HepG2 (cell line): Measurements from ENCODE around the gene SHQ1. TPM values are rescaled to one million over a fixed set of nuclear protein-coding genes. Genes with fewer than 3 reads are reported as not detected.

ENCODE experiments used
- ARNTL ChIP-seq: sonication (generic); formaldehyde crosslinking; IDR thresholded peaks from 2 replicates; pipeline ENCODE4 v1.4.0; 2020; ENCODE audit warnings: mild to moderate bottlenecking, missing genetic modification reagents
- CBFB ChIP-seq: sonication (generic); formaldehyde crosslinking; IDR thresholded peaks from 2 replicates; pipeline ENCODE4 v1.4.0; 2020; ENCODE audit warnings: missing genetic modification reagents
- CHD4 ChIP-seq: fragments of 200-600 bp; sonication (generic); IDR thresholded peaks from 2 replicates; pipeline ENCODE4 v1.7.0; 2017; ENCODE audit warnings: mild to moderate bottlenecking, low read length, borderline replicate concordance
- MIER2 ChIP-seq: IDR thresholded peaks from 2 replicates; pipeline ENCODE4 v1.6.1; 2016; ENCODE audit warnings: missing biosample characterization, missing genetic modification reagents
- NFKB2 ChIP-seq: sonication (generic); formaldehyde crosslinking; IDR thresholded peaks from 2 replicates; pipeline ENCODE4 v1.4.0; 2020; ENCODE audit warnings: missing genetic modification reagents, borderline replicate concordance
- NR1H2 ChIP-seq: sonication (generic); formaldehyde crosslinking; IDR thresholded peaks from 2 replicates; pipeline ENCODE4 v1.8.1; 2022; ENCODE audit warnings: low read depth, missing genetic modification reagents, borderline replicate concordance
- ONECUT2 ChIP-seq: sonication (generic); formaldehyde crosslinking; IDR thresholded peaks from 2 replicates; pipeline ENCODE4 v1.4.0; 2020; ENCODE audit warnings: missing genetic modification reagents
- PBX2 ChIP-seq: IDR thresholded peaks from 2 replicates; pipeline ENCODE4 v1.6.1; 2016; ENCODE audit warnings: control low read depth
- POGZ ChIP-seq: sonication (generic); formaldehyde crosslinking; IDR thresholded peaks from 2 replicates; pipeline ENCODE4 v1.4.0; 2020; ENCODE audit warnings: mild to moderate bottlenecking, missing genetic modification reagents
- SIX1 ChIP-seq: sonication (generic); formaldehyde crosslinking; IDR thresholded peaks from 2 replicates; pipeline ENCODE4 v1.4.0; 2020; ENCODE audit warnings: missing genetic modification reagents, borderline replicate concordance
- SMAD3 ChIP-seq: sonication (generic); formaldehyde crosslinking; IDR thresholded peaks from 2 replicates; pipeline ENCODE4 v1.4.0; 2020; ENCODE audit warnings: missing genetic modification reagents
- YEATS4 ChIP-seq: sonication (generic); formaldehyde crosslinking; IDR thresholded peaks from 2 replicates; pipeline ENCODE4 v1.4.0; 2020; ENCODE audit warnings: missing genetic modification reagents, borderline replicate concordance
- YY1 ChIP-seq: IDR thresholded peaks from 2 replicates; pipeline ENCODE4 v1.6.1; 2011; ENCODE audit warnings: low read length, low read depth, moderate library complexity, mild to moderate bottlenecking; ENCODE audit not compliant: insufficient read depth, insufficient replicate concordance
- ZNF350 ChIP-seq: sonication (generic); formaldehyde crosslinking; IDR thresholded peaks from 2 replicates; pipeline ENCODE4 v1.4.0; 2020; ENCODE audit warnings: mild to moderate bottlenecking, low read depth, missing genetic modification reagents, borderline replicate concordance
- ZNF431 ChIP-seq: sonication (generic); formaldehyde crosslinking; IDR thresholded peaks from 2 replicates; pipeline ENCODE4 v1.9.0; 2022; ENCODE audit warnings: missing genetic modification reagents, low read depth, mild to moderate bottlenecking, borderline replicate concordance
- ZNF709 ChIP-seq: sonication (generic); formaldehyde crosslinking; IDR thresholded peaks from 2 replicates; pipeline ENCODE4 v1.5.0; 2020; ENCODE audit warnings: mild to moderate bottlenecking, missing genetic modification reagents
- ZNF841 ChIP-seq: sonication (generic); formaldehyde crosslinking; IDR thresholded peaks from 2 replicates; pipeline ENCODE4 v1.8.1; 2023; ENCODE audit warnings: missing genetic modification reagents, borderline replicate concordance
- ZSCAN12 ChIP-seq: sonication (generic); formaldehyde crosslinking; IDR thresholded peaks from 2 replicates; pipeline ENCODE4 v1.9.0; 2021; ENCODE audit warnings: mild to moderate bottlenecking, missing genetic modification reagents
- polyA plus RNA-seq, 8 experiments: library from polyadenylated mRNA; depleted of rRNA in 3 of 8; stranded (reverse) in 7 of 8; unstranded in 1 of 8; fragments of >200 nt; fragmentation: Illumina TruSeq in 4 of 8; extraction: Trizol in 4 of 8; gene quantifications; 2 replicates each; pipeline versions ENCODE4 v1.2.1 to v1.2.3, GENCODE V29; 2011 to 2016; ENCODE audit warnings: low read depth in 4 of 8, missing spikeins in 1 of 8, mixed read lengths in 1 of 8; ENCODE audit not compliant: insufficient read depth in 1 of 8
- total RNA-seq, 5 experiments: library from RNA; depleted of rRNA; stranded (reverse); fragments of >200 nt; fragmentation: Illumina TruSeq; extraction: Trizol; gene quantifications; 2 replicates each; pipeline ENCODE4 v1.2.3, GENCODE V29; 2016; ENCODE audit warnings: low read depth in 1 of 5
- TF ChIP-seq, protein P1 (sequence below): sonication (generic); formaldehyde crosslinking; IDR thresholded peaks from 2 replicates; pipeline ENCODE4 v1.4.0; 2020; ENCODE audit warnings: low read depth, mild to moderate bottlenecking, missing genetic modification reagents
- TF ChIP-seq, protein P2 (sequence below): sonication (generic); formaldehyde crosslinking; IDR thresholded peaks from 2 replicates; pipeline ENCODE4 v1.9.0; 2022; ENCODE audit warnings: missing genetic modification reagents, mild to moderate bottlenecking, borderline replicate concordance
- TF ChIP-seq, protein P3 (sequence below): sonication (generic); formaldehyde crosslinking; IDR thresholded peaks from 2 replicates; pipeline ENCODE4 v1.4.0; 2020; ENCODE audit warnings: missing genetic modification reagents, low read depth, mild to moderate bottlenecking, borderline replicate concordance
- TF ChIP-seq, protein P4 (sequence below): sonication (generic); formaldehyde crosslinking; IDR thresholded peaks from 2 replicates; pipeline ENCODE4 v1.4.0; 2020; ENCODE audit warnings: missing genetic modification reagents, mild to moderate bottlenecking, borderline replicate concordance

Gene SHQ1
- total and polyA plus RNA-seq, 2 of the 13 experiments (the other 11 are each of a cell fraction or from before 2014, with no cell fraction given), result 5.5 to 20.3 TPM

- TF ChIP-seq, protein P1, sequence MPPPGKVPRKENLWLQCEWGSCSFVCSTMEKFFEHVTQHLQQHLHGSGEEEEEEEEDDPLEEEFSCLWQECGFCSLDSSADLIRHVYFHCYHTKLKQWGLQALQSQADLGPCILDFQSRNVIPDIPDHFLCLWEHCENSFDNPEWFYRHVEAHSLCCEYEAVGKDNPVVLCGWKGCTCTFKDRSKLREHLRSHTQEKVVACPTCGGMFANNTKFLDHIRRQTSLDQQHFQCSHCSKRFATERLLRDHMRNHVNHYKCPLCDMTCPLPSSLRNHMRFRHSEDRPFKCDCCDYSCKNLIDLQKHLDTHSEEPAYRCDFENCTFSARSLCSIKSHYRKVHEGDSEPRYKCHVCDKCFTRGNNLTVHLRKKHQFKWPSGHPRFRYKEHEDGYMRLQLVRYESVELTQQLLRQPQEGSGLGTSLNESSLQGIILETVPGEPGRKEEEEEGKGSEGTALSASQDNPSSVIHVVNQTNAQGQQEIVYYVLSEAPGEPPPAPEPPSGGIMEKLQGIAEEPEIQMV (CRISPR knock-in tag), result peak; percentile 84; the same call in 1 of the 2 replicates
- TF ChIP-seq ZNF431 (peak; percentile 62; the same call in 1 of the 2 replicates), POGZ (CRISPR knock-in tag) (peak; percentile 53; the same call in 1 of the 2 replicates), SMAD3 (CRISPR knock-in tag) (no peak), PBX2 (CRISPR knock-in tag) (no peak), NFKB2 (CRISPR knock-in tag) (peak; percentile 85; the same call in 1 of the 2 replicates), ARNTL (CRISPR knock-in tag) (peak; percentile 53; the same call in 1 of the 2 replicates), ZNF841 (CRISPR knock-in tag) (no peak), CBFB (CRISPR knock-in tag) (peak; percentile 68), NR1H2 (CRISPR knock-in tag) (no peak), SIX1 (CRISPR knock-in tag) (no peak), CHD4 (no peak), YEATS4 (CRISPR knock-in tag) (no peak; the same call in 1 of the 2 replicates), ZNF350 (CRISPR knock-in tag) (peak; percentile 91; the same call in 1 of the 2 replicates), ZSCAN12 (CRISPR knock-in tag) (0 out of 2 replicates have a peak, but pooled peaks have one; percentile 68), MIER2 (CRISPR knock-in tag) (no peak), ZNF709 (peak; percentile 96), ONECUT2 (CRISPR knock-in tag) (no peak), YY1 (peak; percentile 29)
- TF ChIP-seq, protein P2, sequence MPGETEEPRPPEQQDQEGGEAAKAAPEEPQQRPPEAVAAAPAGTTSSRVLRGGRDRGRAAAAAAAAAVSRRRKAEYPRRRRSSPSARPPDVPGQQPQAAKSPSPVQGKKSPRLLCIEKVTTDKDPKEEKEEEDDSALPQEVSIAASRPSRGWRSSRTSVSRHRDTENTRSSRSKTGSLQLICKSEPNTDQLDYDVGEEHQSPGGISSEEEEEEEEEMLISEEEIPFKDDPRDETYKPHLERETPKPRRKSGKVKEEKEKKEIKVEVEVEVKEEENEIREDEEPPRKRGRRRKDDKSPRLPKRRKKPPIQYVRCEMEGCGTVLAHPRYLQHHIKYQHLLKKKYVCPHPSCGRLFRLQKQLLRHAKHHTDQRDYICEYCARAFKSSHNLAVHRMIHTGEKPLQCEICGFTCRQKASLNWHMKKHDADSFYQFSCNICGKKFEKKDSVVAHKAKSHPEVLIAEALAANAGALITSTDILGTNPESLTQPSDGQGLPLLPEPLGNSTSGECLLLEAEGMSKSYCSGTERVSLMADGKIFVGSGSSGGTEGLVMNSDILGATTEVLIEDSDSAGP (CRISPR knock-in tag), result peak; percentile 84; the same call in 1 of the 2 replicates
- TF ChIP-seq, protein P3, sequence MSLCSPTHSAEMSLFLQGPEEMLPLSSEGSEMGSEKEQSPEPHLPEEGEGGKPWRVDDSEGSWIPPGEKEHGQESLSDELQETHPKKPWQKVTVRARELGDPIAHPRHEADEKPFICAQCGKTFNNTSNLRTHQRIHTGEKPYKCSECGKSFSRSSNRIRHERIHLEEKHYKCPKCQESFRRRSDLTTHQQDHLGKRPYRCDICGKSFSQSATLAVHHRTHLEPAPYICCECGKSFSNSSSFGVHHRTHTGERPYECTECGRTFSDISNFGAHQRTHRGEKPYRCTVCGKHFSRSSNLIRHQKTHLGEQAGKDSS, result peak; percentile 77; the same call in 1 of the 2 replicates
- TF ChIP-seq, protein P4, sequence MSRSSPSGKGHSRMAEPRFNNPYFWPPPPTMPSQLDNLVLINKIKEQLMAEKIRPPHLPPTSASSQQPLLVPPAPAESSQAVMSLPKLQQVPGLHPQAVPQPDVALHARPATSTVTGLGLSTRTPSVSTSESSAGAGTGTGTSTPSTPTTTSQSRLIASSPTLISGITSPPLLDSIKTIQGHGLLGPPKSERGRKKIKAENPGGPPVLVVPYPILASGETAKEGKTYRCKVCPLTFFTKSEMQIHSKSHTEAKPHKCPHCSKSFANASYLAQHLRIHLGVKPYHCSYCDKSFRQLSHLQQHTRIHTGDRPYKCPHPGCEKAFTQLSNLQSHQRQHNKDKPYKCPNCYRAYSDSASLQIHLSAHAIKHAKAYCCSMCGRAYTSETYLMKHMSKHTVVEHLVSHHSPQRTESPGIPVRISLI (CRISPR knock-in tag), result peak; percentile 28; the same call in 1 of the 2 replicates
Observed at GRCh38 chr3:72847751-72848702, at the start of gene SHQ1 (continued).
